Uterus (tissue), 2 donors: ENCODE measurements around the gene ENKUR.

Source experiments
- CTCF ChIP-seq, 4 experiments: fragments of 200-600 bp in 2 of 4; fragments of 450-650 bp in 2 of 4; sonication (generic) in 2 of 4; IDR thresholded peaks; one replicate each; pipeline ENCODE4 v1.5.1; 2016 to 2019; ENCODE audit warnings: antibody characterized with exemption in 4 of 4, mild to moderate bottlenecking in 2 of 4, moderate library complexity in 1 of 4
- POLR2A ChIP-seq, 2 donors: fragments of 450-650 bp; IDR thresholded peaks; one replicate each; pipeline ENCODE4 v1.6.1; 2016; ENCODE audit warnings: antibody characterized with exemption in 2 of 2, mild to moderate bottlenecking in 1 of 2, moderate library complexity in 1 of 2

GRCh38 chr10:25061125-25061524, 45.2 kb upstream of the ENKUR start:
- TF ChIP-seq CTCF (IDR thresholded peaks at IDR 0.05) (no peak), POLR2A (IDR thresholded peaks at IDR 0.05) (no peak)
